Large intestine (tissue), 3 donors: ENCODE measurements around the gene BOLA1. TPM values are rescaled to one million over a fixed set of nuclear protein-coding genes. Genes with fewer than 3 reads are reported as not detected.
"Not testable (repeated sequence)": the region's sequence is repeated elsewhere in the genome, so short reads cannot be mapped to it uniquely, and the experiment has no call there.

ENCODE experiments used
- DNase-seq, 2 donors: peaks; one replicate each; pipeline versions ENCODE4 v3.0.0 to v3.0.0-alpha.2; 2013
- H3K27ac ChIP-seq: one replicate; pipeline ENCODE4 v1.5.1; 2013; ENCODE audit warnings: low read length
- H3K27me3 ChIP-seq: 2 replicates; pipeline ENCODE4 v1.6.1; 2013; ENCODE audit warnings: low read length; ENCODE audit not compliant: control insufficient read depth, insufficient read depth
- H3K36me3 ChIP-seq: 2 replicates; pipeline ENCODE4 v1.6.1; 2013; ENCODE audit warnings: low read length; ENCODE audit not compliant: control insufficient read depth, insufficient read depth
- H3K4me1 ChIP-seq: one replicate; pipeline ENCODE4 v1.6.1; 2013; ENCODE audit warnings: low read length; ENCODE audit not compliant: control insufficient read depth, insufficient read depth
- H3K4me3 ChIP-seq: one replicate; pipeline ENCODE4 v1.5.1; 2013; ENCODE audit warnings: low read length
- H3K9me3 ChIP-seq: one replicate; pipeline ENCODE4 v1.6.1; 2013; ENCODE audit warnings: mild to moderate bottlenecking, low read depth, low read length, moderate library complexity; ENCODE audit not compliant: control insufficient read depth
- WGBS: methylation state at CpG from one replicate; pipeline ENCODE4 v1.1.5; 2013; ENCODE audit warnings: low lambda C conversion rate; ENCODE audit not compliant: insufficient coverage; 5-methylcytosine and 5-hydroxymethylcytosine counted together
- polyA plus RNA-seq: library from polyadenylated mRNA; unstranded; fragments of 120-200 nt; gene quantifications from one replicate; pipeline ENCODE4 v1.2.1, GENCODE V29; 2013

The BOLA1 gene
- polyA plus RNA-seq, 1 donor: 20.0 TPM

DNA sequence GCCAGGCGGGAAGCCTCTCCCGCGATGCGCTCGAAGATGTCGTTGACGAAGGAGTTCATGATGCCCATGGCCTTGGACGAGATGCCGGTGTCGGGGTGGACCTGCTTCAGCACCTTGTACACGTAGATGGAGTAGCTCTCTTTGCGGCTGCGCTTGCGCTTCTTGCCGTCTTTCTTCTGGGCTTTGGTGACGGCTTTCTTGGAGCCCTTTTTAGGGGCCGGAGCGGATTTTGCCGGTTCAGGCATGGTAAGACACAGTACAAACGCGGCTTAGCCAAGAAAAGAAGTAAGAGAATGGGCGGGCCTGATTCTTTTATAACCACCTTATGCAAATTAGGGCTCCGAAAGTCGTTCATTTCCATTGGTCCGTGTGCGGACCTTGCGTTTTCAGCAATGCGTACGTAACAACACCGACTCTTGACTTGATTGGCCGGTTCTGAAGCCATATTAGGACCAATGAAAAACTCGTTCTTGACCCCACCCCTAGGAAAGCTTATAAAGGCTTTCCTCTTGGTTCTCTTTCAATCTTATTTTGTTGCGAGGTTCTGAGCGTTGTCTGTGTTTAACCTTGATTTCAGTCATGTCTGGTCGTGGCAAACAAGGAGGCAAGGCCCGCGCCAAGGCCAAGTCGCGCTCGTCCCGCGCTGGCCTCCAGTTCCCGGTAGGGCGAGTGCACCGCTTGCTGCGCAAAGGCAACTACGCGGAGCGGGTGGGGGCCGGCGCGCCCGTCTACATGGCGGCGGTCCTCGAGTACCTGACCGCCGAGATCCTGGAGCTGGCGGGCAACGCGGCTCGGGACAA is 12.8 kb upstream of the BOLA1 start:
- Histone ChIP-seq H3K9me3 (no peaks in the 10 kb centered on the region), H3K27ac (peak overlapping the region; percentile 95), H3K4me1 (peaks cover 17% of the 10 kb centered on the region), H3K27me3 (no peaks in the 10 kb centered on the region), H3K36me3 (no peaks in the 10 kb centered on the region), H3K4me3 (peak overlapping the region; percentile 79)
- peak; percentile 99 to 100 for DNase-seq
- 0% methylated on average over 6 of the region's 62 CpGs for WGBS

DNA sequence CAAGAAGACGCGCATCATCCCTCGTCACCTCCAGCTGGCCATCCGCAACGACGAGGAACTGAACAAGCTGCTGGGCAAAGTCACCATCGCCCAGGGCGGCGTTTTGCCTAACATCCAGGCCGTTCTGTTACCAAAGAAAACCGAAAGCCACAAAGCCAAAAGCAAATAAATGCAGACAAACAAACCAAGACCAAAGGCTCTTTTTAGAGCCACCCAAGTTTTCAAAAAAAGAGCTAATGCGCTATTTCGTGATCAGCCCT is 12.2 kb upstream of the BOLA1 start:
- Histone ChIP-seq H3K27ac (peak overlapping the region; percentile 95), H3K4me1 (peaks cover 13% of the 10 kb centered on the region), H3K4me3 (peak overlapping the region; percentile 79)
- H3K36me3 ChIP-seq, DNase-seq, H3K9me3 ChIP-seq, H3K27me3 ChIP-seq: not testable (repeated sequence)
- 0% methylated on average over 2 of the region's 13 CpGs for WGBS

DNA sequence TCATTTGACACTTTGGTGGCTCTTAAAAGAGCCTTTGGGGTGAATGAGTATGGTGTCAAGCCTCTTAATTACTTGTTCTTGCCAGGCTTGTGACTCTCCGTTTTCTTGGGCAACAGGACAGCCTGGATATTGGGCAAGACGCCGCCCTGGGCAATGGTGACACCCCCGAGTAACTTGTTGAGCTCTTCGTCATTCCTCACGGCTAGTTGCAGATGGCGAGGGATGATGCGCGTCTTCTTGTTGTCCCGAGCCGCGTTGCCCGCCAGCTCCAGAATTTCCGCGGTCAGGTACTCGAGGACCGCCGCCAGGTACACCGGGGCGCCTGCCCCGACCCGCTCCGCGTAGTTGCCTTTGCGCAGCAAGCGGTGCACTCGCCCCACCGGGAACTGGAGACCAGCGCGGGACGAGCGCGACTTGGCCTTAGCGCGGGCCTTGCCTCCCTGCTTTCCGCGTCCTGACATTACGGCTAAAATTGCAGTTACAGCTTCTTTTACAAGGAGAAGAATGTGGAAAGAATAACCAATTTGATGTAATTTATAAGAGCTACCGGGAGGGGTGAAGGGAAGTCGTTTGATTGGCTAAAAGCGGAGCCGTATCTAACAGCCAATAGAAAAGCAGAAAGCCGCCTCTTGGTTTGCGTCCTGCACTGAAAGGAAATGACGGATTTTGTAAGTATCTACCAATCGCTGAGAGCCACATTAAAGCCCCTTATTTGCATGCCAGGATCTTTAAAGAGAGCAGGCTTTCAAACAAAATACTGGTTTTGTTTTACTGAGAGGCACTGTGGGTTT is 11.7 kb upstream of the BOLA1 start:
- peak overlapping the region; percentile 79 for H3K4me3 ChIP-seq
- DNase-seq: peak; percentile 97 to 99
- no peaks in the 10 kb centered on the region for H3K9me3 ChIP-seq
- H3K27ac ChIP-seq: peak overlapping the region; percentile 95
- WGBS: 0% methylated on average over 2 of the region's 46 CpGs
- no peaks in the 10 kb centered on the region for H3K36me3 ChIP-seq
- H3K27me3 ChIP-seq: no peaks in the 10 kb centered on the region
- peaks cover 11% of the 10 kb centered on the region for H3K4me1 ChIP-seq

DNA sequence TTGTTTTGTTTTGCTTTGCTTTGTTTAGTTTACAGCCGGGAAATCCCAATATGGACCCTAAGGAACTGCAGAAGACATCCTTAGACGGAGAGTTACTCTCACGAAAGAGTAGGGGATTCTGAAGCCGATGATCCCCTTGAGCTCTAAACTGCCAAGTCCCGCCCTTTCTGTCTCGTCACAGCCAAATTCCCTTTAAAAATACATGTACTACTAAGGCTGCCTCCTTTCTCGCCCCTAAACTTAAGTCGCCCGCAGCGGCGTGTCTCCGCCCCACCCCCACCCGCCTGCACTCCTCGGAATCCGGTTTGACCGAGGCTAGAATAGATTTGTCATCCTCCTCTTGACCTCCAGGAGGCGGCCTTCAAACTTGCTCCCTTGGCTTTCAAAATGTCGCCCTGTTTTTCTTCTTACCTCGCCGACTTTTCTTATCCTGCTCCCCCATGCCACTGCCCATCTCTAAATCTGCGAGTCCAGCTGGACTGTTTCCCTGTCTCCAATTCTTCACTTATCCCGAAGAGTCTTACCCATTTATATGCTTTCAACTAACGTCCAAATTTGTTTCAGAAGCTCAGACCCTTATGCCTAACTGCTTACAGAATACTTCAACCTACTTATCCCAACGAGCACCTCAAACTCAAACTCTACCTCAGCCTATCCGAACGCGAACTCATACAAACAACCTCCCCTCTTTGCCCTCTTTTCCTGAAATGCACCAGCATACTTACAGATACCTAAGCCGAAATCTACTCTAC is 10.9 kb upstream of the BOLA1 start:
- WGBS: 19% methylated on average over 5 of the region's 28 CpGs
- H3K27me3 ChIP-seq: no peaks in the 10 kb centered on the region
- H3K27ac ChIP-seq: peak overlapping the region; percentile 95
- no peaks in the 10 kb centered on the region for H3K36me3 ChIP-seq
- peak overlapping the region; percentile 79 for H3K4me3 ChIP-seq
- H3K4me1 ChIP-seq: peaks cover 11% of the 10 kb centered on the region
- DNase-seq: peak; percentile 84 to 90
- no peaks in the 10 kb centered on the region for H3K9me3 ChIP-seq

DNA sequence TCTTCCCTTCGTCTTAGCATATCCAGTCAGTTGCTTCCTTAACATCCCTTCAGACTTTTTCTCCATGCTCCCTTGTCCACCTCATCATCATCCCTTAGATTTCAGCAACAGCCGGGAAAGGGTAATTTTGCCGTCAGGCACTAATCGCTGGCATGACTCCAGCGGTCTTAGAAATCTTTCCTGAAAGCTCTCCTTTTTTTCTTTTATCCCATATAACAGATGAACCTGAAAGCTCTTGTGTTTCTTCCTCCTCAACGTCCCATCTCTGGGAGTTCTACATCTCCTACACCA is 10.4 kb upstream of the BOLA1 start:
- Histone ChIP-seq H3K27ac (peak overlapping the region; percentile 95), H3K27me3 (no peaks in the 10 kb centered on the region), H3K36me3 (no peaks in the 10 kb centered on the region), H3K9me3 (no peaks in the 10 kb centered on the region), H3K4me1 (peaks cover 11% of the 10 kb centered on the region), H3K4me3 (peak overlapping the region; percentile 79)
- WGBS: 20% methylated on average over 2 of the region's 6 CpGs
- no peak for DNase-seq

DNA sequence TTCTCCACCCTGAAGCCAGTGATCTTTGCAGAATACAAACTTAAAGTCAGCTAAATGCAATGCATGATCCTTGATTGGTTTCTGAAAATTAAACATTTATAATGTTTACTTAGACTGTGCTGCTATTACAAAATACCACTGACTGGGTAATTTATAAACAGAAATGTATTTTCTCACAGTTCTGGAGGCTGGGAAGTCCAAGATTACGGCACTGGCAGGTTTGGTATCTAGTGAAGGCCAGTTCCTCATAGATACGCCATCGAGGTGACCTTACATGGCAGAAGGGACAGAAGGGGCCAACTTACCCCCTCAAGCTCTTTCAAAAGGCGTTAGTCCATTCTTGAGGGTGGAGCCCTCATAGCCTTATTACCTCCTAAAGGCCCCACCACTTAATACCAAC is 2.8 kb upstream of the BOLA1 start:
- Histone ChIP-seq H3K27ac (no peak overlapping the region), H3K4me3 (no peak overlapping the region), H3K36me3 (no peaks in the 10 kb centered on the region), H3K4me1 (peaks cover 8% of the 10 kb centered on the region), H3K27me3 (no peaks in the 10 kb centered on the region), H3K9me3 (peaks cover 7% of the 10 kb centered on the region)
- DNase-seq: no peak
- no CpG with 5 or more reads among the region's 4 CpGs for WGBS

DNA sequence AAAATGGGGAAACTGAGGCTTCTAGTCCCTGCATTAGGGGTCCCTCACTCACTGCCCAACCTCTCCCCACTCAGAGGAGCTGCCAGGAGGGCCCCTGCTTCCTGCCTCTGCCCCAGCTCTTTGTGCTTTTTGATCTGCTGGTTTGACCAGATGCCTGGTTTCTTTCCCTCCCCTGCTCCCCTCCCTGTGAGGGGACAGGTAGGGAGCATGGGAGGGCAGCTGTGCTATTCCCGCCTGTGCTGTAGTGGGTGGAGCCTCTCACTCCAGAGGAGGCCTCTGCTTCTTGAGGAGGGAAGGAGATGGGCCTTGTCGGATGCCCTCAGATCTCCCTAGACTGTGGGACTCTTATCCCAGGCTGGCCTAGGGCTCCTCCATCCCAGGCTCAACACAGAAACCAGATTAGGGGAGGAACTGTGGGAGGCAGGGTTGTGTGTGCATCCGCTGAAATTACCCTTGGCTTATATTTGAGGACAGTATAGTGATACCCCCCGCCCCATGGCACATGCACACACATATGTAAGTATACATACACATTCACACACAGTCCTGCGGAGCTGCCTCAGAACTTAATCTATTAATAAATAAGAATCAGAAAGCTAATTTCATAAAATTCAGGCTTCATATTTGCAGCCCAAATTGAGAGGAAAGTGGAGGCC is 4.6 kb downstream of the BOLA1 start:
- peak in 1 of 2 donors; percentile 15 for DNase-seq
- 86% methylated on average over 1 of the region's 5 CpGs for WGBS
- H3K4me1 ChIP-seq: peaks cover 14% of the 10 kb centered on the region

DNA sequence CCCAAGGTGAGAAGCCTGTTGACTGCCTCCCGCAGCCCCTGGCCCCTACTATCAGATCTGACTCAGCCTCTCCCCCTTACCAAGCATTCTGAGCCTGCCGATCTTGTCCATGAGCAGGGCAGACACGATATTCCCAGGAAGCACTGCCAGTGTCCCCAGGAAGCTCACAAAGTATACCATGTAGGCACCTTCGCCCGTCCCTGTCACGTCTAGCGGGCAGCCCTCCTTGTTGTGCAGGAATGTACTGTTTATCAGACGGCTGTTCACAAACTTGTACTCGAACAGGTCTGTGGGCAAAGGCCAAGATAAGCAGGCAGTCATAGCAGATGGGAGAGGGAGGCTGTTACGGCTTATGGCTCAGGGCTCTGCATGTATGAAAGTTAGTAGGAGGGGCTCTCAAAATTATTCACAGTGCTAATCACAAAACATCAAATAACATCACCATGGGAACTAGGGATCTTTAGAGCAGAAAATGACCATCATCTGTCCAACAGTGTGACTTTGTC is 7.3 kb downstream of the BOLA1 start:
- no peak overlapping the region for H3K4me3 ChIP-seq
- DNase-seq: peak; percentile 37 to 69
- no CpG with 5 or more reads among the region's 10 CpGs for WGBS
- H3K27ac ChIP-seq: no peak overlapping the region
- H3K4me1 ChIP-seq: peaks cover 6% of the 10 kb centered on the region
- H3K36me3 ChIP-seq: no peaks in the 10 kb centered on the region
- H3K27me3 ChIP-seq: no peaks in the 10 kb centered on the region
- no peaks in the 10 kb centered on the region for H3K9me3 ChIP-seq

More for the DNA sequence above, 4.6 kb downstream of the BOLA1 start:
- no peaks in the 10 kb centered on the region for H3K27me3 ChIP-seq
- H3K4me3 ChIP-seq: no peak overlapping the region
- no peaks in the 10 kb centered on the region for H3K36me3 ChIP-seq
- peaks cover 4% of the 10 kb centered on the region for H3K9me3 ChIP-seq
- no peak overlapping the region for H3K27ac ChIP-seq

DNA sequence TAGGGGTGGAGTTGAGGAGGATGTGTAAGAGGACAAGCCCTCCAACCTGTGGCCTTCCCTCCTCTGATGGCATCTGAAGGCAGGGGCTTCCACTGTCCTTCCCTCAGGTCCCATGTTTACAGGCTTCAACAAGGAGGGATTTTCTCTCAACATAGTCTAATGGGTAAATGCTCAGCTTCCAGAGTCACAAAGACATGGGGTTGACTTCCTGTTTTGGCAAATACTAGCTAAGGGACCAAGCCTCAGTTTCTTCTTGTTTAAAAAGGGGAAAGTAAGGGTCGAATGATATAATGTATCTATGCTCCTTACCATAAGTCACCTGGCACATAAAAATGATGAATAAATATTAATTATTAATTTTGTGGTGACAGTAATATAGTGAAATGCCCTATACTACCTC is 15.2 kb downstream of the BOLA1 start:
- no peak for DNase-seq
- H3K27ac ChIP-seq: no peak overlapping the region
- peaks cover 7% of the 10 kb centered on the region for H3K4me1 ChIP-seq
- H3K4me3 ChIP-seq: no peak overlapping the region
- no peaks in the 10 kb centered on the region for H3K9me3 ChIP-seq
- no CpG with 5 or more reads among the region's 1 CpG for WGBS
- peaks cover 2% of the 10 kb centered on the region for H3K36me3 ChIP-seq
- peaks cover 12% of the 10 kb centered on the region for H3K27me3 ChIP-seq
